ENCODE data around the gene MSRB2. TPM values are rescaled to one million over a fixed set of nuclear protein-coding genes. Genes with fewer than 3 reads are reported as not detected.

MSRB2 gene
- total and polyA plus RNA-seq, 2 donors (not counting 1 experiment from before 2014, with no cell fraction given), result 19.0 to 33.0 TPM

DNA sequence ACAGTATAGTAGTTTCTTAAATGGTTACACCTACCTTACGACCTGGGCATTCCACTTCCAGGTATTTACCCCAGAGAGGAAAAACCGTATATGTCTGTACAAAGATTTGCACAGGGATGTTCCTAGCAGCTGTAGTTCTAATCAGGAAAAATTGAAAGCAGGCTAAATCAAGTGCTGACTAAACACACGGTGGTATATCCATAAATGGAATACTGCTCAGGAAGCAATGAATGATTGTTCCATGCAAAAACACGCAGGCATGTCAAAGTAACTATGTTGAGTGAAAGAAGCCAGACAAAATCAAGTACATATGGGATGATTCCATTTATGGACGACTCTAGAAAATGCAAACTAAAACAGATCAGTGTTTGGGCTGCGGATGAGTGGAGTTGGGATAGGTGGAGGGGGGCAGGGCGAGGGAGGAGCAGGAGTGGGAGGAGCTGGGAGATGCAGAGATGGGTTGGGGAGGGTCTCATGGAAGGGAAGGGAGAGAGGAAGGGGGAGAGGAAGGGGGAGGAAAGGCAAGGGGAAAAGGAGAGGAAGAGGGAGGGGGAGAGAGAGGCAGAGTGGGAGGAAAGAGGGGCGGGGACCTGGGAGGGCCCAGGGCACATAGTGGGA lies 484 bp upstream of the MSRB2 start:
- Histone ChIP-seq H3K4me1 (ENCODE audit: control insufficient read depth, extremely low read depth, insufficient read depth, low read length) (peaks cover 4% of the 10 kb centered on the region), H3K27me3 (ENCODE audit: control insufficient read depth, insufficient read depth, low read length) (no peaks in the 10 kb centered on the region), H3K36me3 (ENCODE audit: control insufficient read depth, insufficient read depth, low read length) (no peaks in the 10 kb centered on the region), H3K4me2 (ENCODE audit: extremely low read depth, insufficient read depth, low read length) (peak overlapping the region; percentile 81), H4K20me1 (ENCODE audit: control insufficient read depth, extremely low read depth, insufficient read depth, low read length) (no peaks in the 10 kb centered on the region), H3K4me3 (replicated peaks in 1 of 4; ENCODE audit: control extremely low read depth in 1 of 4, insufficient read depth in 1 of 4, low read depth in 3 of 4, low read length in 4 of 4) (peak overlapping the region; percentile 30 to 61 (median 38)), H3K79me2 (ENCODE audit: control insufficient read depth, insufficient read depth, low read length) (peaks cover 6% of the 10 kb centered on the region), H3K27ac (ENCODE audit: insufficient read depth, low read length) (no peak overlapping the region), H3K9me3 (ENCODE audit: control insufficient read depth, insufficient read depth, low read depth, low read length) (no peaks in the 10 kb centered on the region), H3K9ac (ENCODE audit: insufficient read depth, low read length) (no peak overlapping the region), H2AFZ (ENCODE audit: low read length) (peak overlapping the region; percentile 45)
- TF ChIP-seq, protein P1, sequence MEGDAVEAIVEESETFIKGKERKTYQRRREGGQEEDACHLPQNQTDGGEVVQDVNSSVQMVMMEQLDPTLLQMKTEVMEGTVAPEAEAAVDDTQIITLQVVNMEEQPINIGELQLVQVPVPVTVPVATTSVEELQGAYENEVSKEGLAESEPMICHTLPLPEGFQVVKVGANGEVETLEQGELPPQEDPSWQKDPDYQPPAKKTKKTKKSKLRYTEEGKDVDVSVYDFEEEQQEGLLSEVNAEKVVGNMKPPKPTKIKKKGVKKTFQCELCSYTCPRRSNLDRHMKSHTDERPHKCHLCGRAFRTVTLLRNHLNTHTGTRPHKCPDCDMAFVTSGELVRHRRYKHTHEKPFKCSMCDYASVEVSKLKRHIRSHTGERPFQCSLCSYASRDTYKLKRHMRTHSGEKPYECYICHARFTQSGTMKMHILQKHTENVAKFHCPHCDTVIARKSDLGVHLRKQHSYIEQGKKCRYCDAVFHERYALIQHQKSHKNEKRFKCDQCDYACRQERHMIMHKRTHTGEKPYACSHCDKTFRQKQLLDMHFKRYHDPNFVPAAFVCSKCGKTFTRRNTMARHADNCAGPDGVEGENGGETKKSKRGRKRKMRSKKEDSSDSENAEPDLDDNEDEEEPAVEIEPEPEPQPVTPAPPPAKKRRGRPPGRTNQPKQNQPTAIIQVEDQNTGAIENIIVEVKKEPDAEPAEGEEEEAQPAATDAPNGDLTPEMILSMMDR (conservative IDR thresholded peaks at IDR 0.05 in 1 of 2, IDR thresholded peaks at IDR 0.05 in 1 of 2; ENCODE audit: low read depth in 1 of 2, low read length in 2 of 2), result no peak
- no peak for TF ChIP-seq EZH2 (IDR thresholded peaks at IDR 0.05; ENCODE audit: low read length, missing control alignments)
- no peak for DNase-seq (ENCODE audit: low read depth in 2 of 2)

- DNase-seq (ENCODE audit: low read depth in 2 of 2), result peak; percentile 64 to 75
- no peaks in the 10 kb centered on the region for H4K20me1 ChIP-seq (ENCODE audit: control insufficient read depth, extremely low read depth, insufficient read depth, low read length)
- peak overlapping the region; percentile 54 to 88 (median 62) for H3K4me3 ChIP-seq (replicated peaks in 1 of 4; ENCODE audit: control extremely low read depth in 1 of 4, insufficient read depth in 1 of 4, low read depth in 3 of 4, low read length in 4 of 4)
- H3K9ac ChIP-seq (ENCODE audit: insufficient read depth, low read length), result peak overlapping the region; percentile 75
- H3K4me2 ChIP-seq (ENCODE audit: extremely low read depth, insufficient read depth, low read length), result peak overlapping the region; percentile 85
- peak overlapping the region; percentile 15 for H2AFZ ChIP-seq (ENCODE audit: low read length)
- peaks cover 4% of the 10 kb centered on the region for H3K4me1 ChIP-seq (ENCODE audit: control insufficient read depth, extremely low read depth, insufficient read depth, low read length)
- peaks cover 6% of the 10 kb centered on the region for H3K79me2 ChIP-seq (ENCODE audit: control insufficient read depth, insufficient read depth, low read length)
- no peaks in the 10 kb centered on the region for H3K27me3 ChIP-seq (ENCODE audit: control insufficient read depth, insufficient read depth, low read length)
- peak overlapping the region; percentile 79 for H3K27ac ChIP-seq (ENCODE audit: insufficient read depth, low read length)
- no peaks in the 10 kb centered on the region for H3K9me3 ChIP-seq (ENCODE audit: control insufficient read depth, insufficient read depth, low read depth, low read length)
- no peak for TF ChIP-seq EZH2 (IDR thresholded peaks at IDR 0.05; ENCODE audit: low read length, missing control alignments)
- TF ChIP-seq, protein P1 (conservative IDR thresholded peaks at IDR 0.05 in 1 of 2, IDR thresholded peaks at IDR 0.05 in 1 of 2; ENCODE audit: low read depth in 1 of 2, low read length in 2 of 2), result no peak
- H3K36me3 ChIP-seq (ENCODE audit: control insufficient read depth, insufficient read depth, low read length), result no peaks in the 10 kb centered on the region
These were observed 805 bp downstream of the MSRB2 start for GRCh38 chr10:23095966-23096801.

GRCh38 chr10:23096802-23097549 lies 1.6 kb downstream of the MSRB2 start:
- DNase-seq (ENCODE audit: low read depth in 2 of 2), result peak; percentile 94 to 98
- Histone ChIP-seq H4K20me1 (ENCODE audit: control insufficient read depth, extremely low read depth, insufficient read depth, low read length) (no peaks in the 10 kb centered on the region), H3K4me3 (replicated peaks in 1 of 4; ENCODE audit: control extremely low read depth in 1 of 4, insufficient read depth in 1 of 4, low read depth in 3 of 4, low read length in 4 of 4) (peak overlapping the region; percentile 54 to 88 (median 62)), H3K9ac (ENCODE audit: insufficient read depth, low read length) (no peak overlapping the region), H3K4me1 (ENCODE audit: control insufficient read depth, extremely low read depth, insufficient read depth, low read length) (peaks cover 4% of the 10 kb centered on the region), H3K9me3 (ENCODE audit: control insufficient read depth, insufficient read depth, low read depth, low read length) (no peaks in the 10 kb centered on the region), H3K27me3 (ENCODE audit: control insufficient read depth, insufficient read depth, low read length) (no peaks in the 10 kb centered on the region), H3K79me2 (ENCODE audit: control insufficient read depth, insufficient read depth, low read length) (peaks cover 6% of the 10 kb centered on the region), H3K27ac (ENCODE audit: insufficient read depth, low read length) (peak overlapping the region; percentile 79), H3K36me3 (ENCODE audit: control insufficient read depth, insufficient read depth, low read length) (no peaks in the 10 kb centered on the region), H2AFZ (ENCODE audit: low read length) (no peak overlapping the region), H3K4me2 (ENCODE audit: extremely low read depth, insufficient read depth, low read length) (peak overlapping the region; percentile 85)
- no peak for TF ChIP-seq EZH2 (IDR thresholded peaks at IDR 0.05; ENCODE audit: low read length, missing control alignments)
- TF ChIP-seq, protein P1 (conservative IDR thresholded peaks at IDR 0.05 in 1 of 2, IDR thresholded peaks at IDR 0.05 in 1 of 2; ENCODE audit: low read depth in 1 of 2, low read length in 2 of 2), result no peak

Data from fibroblast of lung (primary cell).